Upper lobe of left lung (tissue), 6 donors: ENCODE measurements around the gene ABI1. TPM values are rescaled to one million over a fixed set of nuclear protein-coding genes. Genes with fewer than 3 reads are reported as not detected.

ENCODE experiments used
- ATAC-seq, 2 donors: fragments of 200-7000 bp; cut with Tn5 transposase; one replicate each; pipeline ENCODE4 v1.9.1; 2022; ENCODE audit warnings: mild to moderate bottlenecking in 2 of 2, moderate library complexity in 2 of 2; ENCODE audit not compliant: low FRiP score in 2 of 2
- DNase-seq, 2 donors: peaks; one replicate each; pipeline ENCODE4 v3.0.0-alpha.2; 2019 to 2020
- H3K27ac ChIP-seq, 4 donors: fragments of 200-600 bp; sonication (generic); one replicate each; pipeline ENCODE4 v1.5.1; 2016 to 2019
- H3K27me3 ChIP-seq, 4 donors: fragments of 200-600 bp; sonication (generic); one replicate each; pipeline ENCODE4 v1.5.1; 2017 to 2019
- H3K36me3 ChIP-seq, 4 donors: fragments of 200-600 bp; sonication (generic); one replicate each; pipeline ENCODE4 v1.5.1; 2016 to 2019
- H3K4me1 ChIP-seq, 4 donors: fragments of 200-600 bp; sonication (generic); one replicate each; pipeline ENCODE4 v1.5.1; 2018 to 2019
- H3K4me3 ChIP-seq, 4 donors: fragments of 200-600 bp; sonication (generic); one replicate each; pipeline ENCODE4 v1.5.1; 2017 to 2019; ENCODE audit warnings: mild to moderate bottlenecking in 2 of 4, moderate library complexity in 1 of 4
- H3K9me3 ChIP-seq, 4 donors: fragments of 200-600 bp; sonication (generic); one replicate each; pipeline ENCODE4 v1.5.1; 2018 to 2019
- EP300 ChIP-seq, 4 donors: sonication (generic); formaldehyde crosslinking; IDR thresholded peaks; one replicate each; pipeline ENCODE4 v1.5.1; 2017; ENCODE audit warnings: antibody characterized with exemption in 4 of 4, control low read depth in 2 of 4
- POLR2A ChIP-seq, 4 donors: fragments of 450-650 bp; IDR thresholded peaks; one replicate each; pipeline ENCODE4 v1.5.1; 2016 to 2017; ENCODE audit warnings: antibody characterized with exemption in 4 of 4, mild to moderate bottlenecking in 2 of 4
- POLR2AphosphoS5 ChIP-seq, 2 donors: sonication (generic); formaldehyde crosslinking; IDR thresholded peaks; one replicate each; pipeline ENCODE4 v1.5.1; 2017; ENCODE audit warnings: antibody characterized with exemption in 2 of 2
- WGBS, 2 donors: methylation state at CpG; one replicate each; pipeline ENCODE4 v1.1.5; 2017 to 2018; 5-methylcytosine and 5-hydroxymethylcytosine counted together
- total RNA-seq, 6 donors: library from RNA; depleted of rRNA in 4 of 6; stranded (reverse); fragments of >200 nt in 4 of 6; gene quantifications; one replicate each; pipeline versions ENCODE4 v1.1.0 to v1.2.1, GENCODE V29; 2016 to 2021
- TF ChIP-seq, protein P1 (sequence below), 6 experiments: fragments of 450-650 bp in 4 of 6; fragments of 200-600 bp in 2 of 6; sonication (generic) in 2 of 6; IDR thresholded peaks; one replicate each; pipeline ENCODE4 v1.5.1; 2016 to 2019; ENCODE audit warnings: antibody characterized with exemption in 6 of 6
- donor health status: DM: no; HTN: no; CAD: no; lungs with moderate emphysema.
- donor health status: DM: no; HTN: yes; CAD: no; lungs with severe emphysema.

The ABI1 gene
- total RNA-seq, 6 donors from 2014 or later, result 23.5 to 57.6 (median 48.6) TPM

DNA sequence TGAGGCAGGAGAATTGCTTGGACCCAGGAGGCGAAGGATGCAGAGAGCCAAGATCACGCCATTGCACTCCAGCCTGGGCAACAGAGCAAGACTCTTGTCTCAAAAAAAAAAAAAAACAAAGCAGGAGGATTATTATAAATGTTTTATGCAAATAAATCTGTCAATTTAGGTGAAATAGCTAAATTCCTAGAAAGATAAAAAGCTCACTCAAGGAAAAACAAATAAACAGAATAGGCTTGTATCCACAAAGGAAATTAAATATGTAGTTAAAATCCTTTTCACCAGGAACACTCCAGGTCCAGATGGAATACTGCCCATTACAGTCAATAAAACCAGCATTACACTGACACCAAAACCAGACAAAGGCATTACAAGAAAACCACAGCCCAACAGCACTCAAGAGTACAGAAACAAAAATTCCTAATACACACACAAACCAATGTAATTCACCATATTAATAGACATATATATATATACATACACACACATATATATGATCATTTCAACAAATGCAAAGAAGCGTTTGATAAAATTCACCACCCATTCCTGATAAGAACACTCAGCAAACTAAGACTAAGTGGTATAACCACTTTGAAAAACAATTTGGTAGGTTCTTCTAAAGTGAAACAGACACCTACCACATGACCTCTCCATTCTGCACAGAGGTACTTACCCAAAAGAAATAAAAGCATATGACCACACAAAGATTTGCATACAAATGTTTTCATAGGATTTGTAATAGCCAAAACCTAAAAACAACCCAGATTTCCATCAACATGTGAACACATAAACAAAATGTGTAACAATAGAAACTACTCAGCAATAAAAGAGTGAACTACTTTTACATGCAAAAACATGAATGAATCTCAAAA lies 38.8 kb downstream of the ABI1 start:
- ATAC-seq (no peak), DNase-seq (no peak)
- H3K36me3 ChIP-seq, result no peaks in the 10 kb centered on the region
- peaks cover 4 to 5% (median 4%) of the 10 kb centered on the region in 4 donors for H3K4me1 ChIP-seq
- H3K27ac ChIP-seq, result no peak overlapping the region
- no peaks in the 10 kb centered on the region for H3K27me3 ChIP-seq
- no peak overlapping the region for H3K4me3 ChIP-seq
- TF ChIP-seq POLR2AphosphoS5 (IDR thresholded peaks at IDR 0.05), result no peak
- no peak for TF ChIP-seq EP300 (IDR thresholded peaks at IDR 0.05)
- no peak for TF ChIP-seq POLR2A (IDR thresholded peaks at IDR 0.05)
- TF ChIP-seq, protein P1, sequence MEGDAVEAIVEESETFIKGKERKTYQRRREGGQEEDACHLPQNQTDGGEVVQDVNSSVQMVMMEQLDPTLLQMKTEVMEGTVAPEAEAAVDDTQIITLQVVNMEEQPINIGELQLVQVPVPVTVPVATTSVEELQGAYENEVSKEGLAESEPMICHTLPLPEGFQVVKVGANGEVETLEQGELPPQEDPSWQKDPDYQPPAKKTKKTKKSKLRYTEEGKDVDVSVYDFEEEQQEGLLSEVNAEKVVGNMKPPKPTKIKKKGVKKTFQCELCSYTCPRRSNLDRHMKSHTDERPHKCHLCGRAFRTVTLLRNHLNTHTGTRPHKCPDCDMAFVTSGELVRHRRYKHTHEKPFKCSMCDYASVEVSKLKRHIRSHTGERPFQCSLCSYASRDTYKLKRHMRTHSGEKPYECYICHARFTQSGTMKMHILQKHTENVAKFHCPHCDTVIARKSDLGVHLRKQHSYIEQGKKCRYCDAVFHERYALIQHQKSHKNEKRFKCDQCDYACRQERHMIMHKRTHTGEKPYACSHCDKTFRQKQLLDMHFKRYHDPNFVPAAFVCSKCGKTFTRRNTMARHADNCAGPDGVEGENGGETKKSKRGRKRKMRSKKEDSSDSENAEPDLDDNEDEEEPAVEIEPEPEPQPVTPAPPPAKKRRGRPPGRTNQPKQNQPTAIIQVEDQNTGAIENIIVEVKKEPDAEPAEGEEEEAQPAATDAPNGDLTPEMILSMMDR (IDR thresholded peaks at IDR 0.05), result no peak
- 83 to 90% methylated on average over 3 of the region's 3 CpGs for WGBS, 2 donors
- H3K9me3 ChIP-seq, result no peaks in the 10 kb centered on the region

DNA sequence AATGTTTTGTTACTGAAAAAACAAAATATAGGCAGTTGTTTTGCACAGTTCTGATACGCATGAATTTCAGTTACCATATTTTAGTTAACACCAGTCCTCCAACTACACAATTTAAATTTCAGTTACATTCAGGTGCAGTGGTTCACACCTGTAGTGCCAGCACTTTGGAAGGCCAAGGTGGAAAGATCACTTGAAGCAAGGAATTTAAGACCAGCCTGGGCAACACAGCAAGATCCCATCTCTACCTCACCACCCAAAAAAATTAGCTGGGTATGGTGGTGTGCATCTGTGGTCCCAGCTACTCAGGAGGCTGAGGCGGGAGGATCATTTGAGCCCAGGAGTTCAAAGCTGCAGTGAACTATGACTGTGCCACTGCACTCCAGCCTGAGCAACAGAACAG lies 45.3 kb downstream of the ABI1 start:
- WGBS, 2 donors, result 69 to 99% methylated on average over 2 of the region's 2 CpGs
- Histone ChIP-seq H3K27ac (no peak overlapping the region), H3K4me3 (no peak overlapping the region), H3K4me1 (peaks cover 0 to 5% (median 1%) of the 10 kb centered on the region in 4 donors), H3K36me3 (no peaks in the 10 kb centered on the region), H3K9me3 (no peaks in the 10 kb centered on the region), H3K27me3 (no peaks in the 10 kb centered on the region)
- ATAC-seq (no peak), DNase-seq (no peak)
- TF ChIP-seq EP300 (IDR thresholded peaks at IDR 0.05) (no peak), POLR2A (IDR thresholded peaks at IDR 0.05) (no peak), POLR2AphosphoS5 (IDR thresholded peaks at IDR 0.05) (no peak)
- TF ChIP-seq, protein P1 (IDR thresholded peaks at IDR 0.05), result no peak

DNA sequence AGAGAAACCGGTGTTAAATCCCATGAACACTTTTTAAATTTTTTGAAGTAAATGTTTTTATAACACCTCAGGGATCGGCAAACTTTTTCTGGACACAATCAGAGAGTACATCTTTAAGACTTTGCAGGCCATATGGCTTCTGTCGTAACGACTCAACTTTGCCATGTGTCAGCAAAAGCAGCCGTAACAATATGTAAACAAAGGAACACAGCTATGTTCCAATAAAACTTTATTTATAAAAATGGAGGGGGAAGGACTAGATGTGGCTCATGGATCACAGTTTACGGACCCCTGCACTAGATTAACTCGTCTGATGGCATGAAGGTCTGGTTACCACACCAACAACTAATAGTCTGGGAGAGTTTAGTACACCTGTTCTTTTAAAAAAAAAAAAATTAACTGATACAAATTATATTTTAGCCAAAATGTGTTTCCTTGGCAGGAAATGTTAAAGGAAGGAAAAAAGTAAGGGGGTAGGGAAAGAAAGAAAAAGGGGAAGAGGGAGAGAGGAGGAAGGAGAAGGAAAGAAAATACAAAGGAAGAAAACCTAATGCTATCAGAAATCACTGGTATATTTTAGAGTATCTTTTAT lies 50.2 kb downstream of the ABI1 start:
- TF ChIP-seq EP300 (IDR thresholded peaks at IDR 0.05) (no peak), POLR2A (IDR thresholded peaks at IDR 0.05) (no peak)
- Histone ChIP-seq H3K36me3 (peaks cover 0 to 8% (median 0%) of the 10 kb centered on the region in 4 donors), H3K9me3 (no peaks in the 10 kb centered on the region), H3K4me3 (no peak overlapping the region), H3K27me3 (no peaks in the 10 kb centered on the region), H3K4me1 (peaks cover 0 to 12% (median 5%) of the 10 kb centered on the region in 4 donors), H3K27ac (no peak overlapping the region)
- 84 to 88% methylated on average over 7 of the region's 7 CpGs for whole genome bisulfite sequencing, 2 donors
- ATAC-seq (no peak), DNase-seq (no peak)

DNA sequence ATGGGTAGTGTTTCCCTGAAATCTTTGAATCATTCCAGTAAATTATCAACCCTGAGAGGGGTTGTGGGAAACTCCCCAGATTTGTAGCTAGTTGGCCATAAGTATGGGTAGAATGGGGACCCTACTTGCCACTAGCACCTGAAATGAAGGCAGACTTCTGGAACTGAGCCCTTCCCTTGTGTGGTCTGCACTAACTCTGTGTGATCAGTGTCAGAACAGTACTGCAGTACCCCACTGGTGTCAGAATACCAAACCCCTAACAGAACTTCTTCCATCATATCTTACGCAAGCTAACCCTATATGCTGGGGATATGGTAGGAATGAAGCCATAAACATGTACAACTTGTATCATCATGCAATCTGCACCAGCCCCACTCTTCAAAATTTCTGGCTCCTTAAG lies 50.8 kb downstream of the ABI1 start:
- H3K4me3 ChIP-seq, result no peak overlapping the region
- H3K27me3 ChIP-seq, result no peaks in the 10 kb centered on the region
- TF ChIP-seq POLR2A (IDR thresholded peaks at IDR 0.05) (no peak), POLR2AphosphoS5 (IDR thresholded peaks at IDR 0.05) (no peak), EP300 (IDR thresholded peaks at IDR 0.05) (no peak)
- TF ChIP-seq, protein P1 (IDR thresholded peaks at IDR 0.05), result no peak
- H3K4me1 ChIP-seq, result peaks cover 2 to 11% (median 7%) of the 10 kb centered on the region in 4 donors
- H3K9me3 ChIP-seq, result no peaks in the 10 kb centered on the region
- WGBS, 2 donors, result 95 to 100% methylated on average over 1 of the region's 1 CpG
- ATAC-seq (no peak), DNase-seq (no peak)
- H3K36me3 ChIP-seq, result peaks cover 0 to 8% (median 0%) of the 10 kb centered on the region in 4 donors
- no peak overlapping the region for H3K27ac ChIP-seq

DNA sequence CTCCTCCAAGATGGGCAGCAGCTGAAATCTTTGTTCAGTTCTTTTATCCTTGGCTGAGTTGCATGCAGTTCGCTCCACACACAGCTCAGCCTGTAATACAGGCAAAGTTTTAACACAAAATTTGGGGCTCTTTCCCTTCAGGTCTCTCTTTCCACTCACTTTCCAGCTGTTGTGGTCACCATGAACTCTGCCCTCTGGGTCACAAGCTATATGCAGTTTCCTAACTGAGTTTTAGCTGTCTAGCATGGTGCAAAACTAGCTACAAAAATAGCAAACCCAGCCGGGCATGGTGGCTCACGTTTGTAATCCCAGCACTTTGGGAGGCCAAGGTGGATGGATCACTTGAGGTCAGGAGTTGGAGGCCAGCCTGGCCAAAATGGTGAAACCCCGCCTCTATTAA lies 53.2 kb downstream of the ABI1 start:
- ATAC-seq, result no peak
- DNase-seq, result no peak
- H3K27ac ChIP-seq, result no peak overlapping the region
- WGBS, 2 donors, result 83 to 87% methylated on average over 4 of the region's 4 CpGs
- peaks cover 0 to 8% (median 0%) of the 10 kb centered on the region in 4 donors for H3K36me3 ChIP-seq
- H3K4me3 ChIP-seq, result no peak overlapping the region
- no peaks in the 10 kb centered on the region for H3K27me3 ChIP-seq
- H3K9me3 ChIP-seq, result no peaks in the 10 kb centered on the region
- peaks cover 14 to 30% (median 20%) of the 10 kb centered on the region in 4 donors for H3K4me1 ChIP-seq
- TF ChIP-seq POLR2AphosphoS5 (IDR thresholded peaks at IDR 0.05) (no peak), POLR2A (IDR thresholded peaks at IDR 0.05) (no peak), EP300 (IDR thresholded peaks at IDR 0.05) (no peak)
- TF ChIP-seq, protein P1 (IDR thresholded peaks at IDR 0.05), result no peak
